Vagina (tissue), 2 donors: ENCODE results near the gene ENAH. TPM values are rescaled to one million over a fixed set of nuclear protein-coding genes. Genes with fewer than 3 reads are reported as not detected.
"Not testable (repeated sequence)": the region's sequence is repeated elsewhere in the genome, so short reads cannot be mapped to it uniquely, and the experiment has no call there.

Source experiments
- DNase-seq, 2 donors: peaks; one replicate each; pipeline ENCODE4 v3.0.0-alpha.2; 2017; ENCODE audit errors: extremely low spot score in 2 of 2
- H3K27ac ChIP-seq: fragments of 200-600 bp; sonication (generic); one replicate; pipeline ENCODE4 v1.5.1; 2019
- H3K27me3 ChIP-seq: fragments of 200-600 bp; sonication (generic); one replicate; pipeline ENCODE4 v1.5.1; 2019
- H3K36me3 ChIP-seq, 2 donors: fragments of 200-600 bp; sonication (generic); one replicate each; pipeline ENCODE4 v1.5.1; 2017 to 2019
- H3K4me1 ChIP-seq: fragments of 200-600 bp; sonication (generic); one replicate; pipeline ENCODE4 v1.5.1; 2019
- H3K4me3 ChIP-seq, 2 donors: fragments of 200-600 bp; sonication (generic); 1 replicate in 1 of 2; 2 replicates in 1 of 2; pipeline ENCODE4 v1.5.1; 2016 to 2019
- H3K9me3 ChIP-seq: fragments of 200-600 bp; sonication (generic); one replicate; pipeline ENCODE4 v1.5.1; 2019
- CTCF ChIP-seq, 3 experiments: fragments of 450-650 bp in 2 of 3; fragments of 200-600 bp in 1 of 3; sonication (generic) in 1 of 3; IDR thresholded peaks; one replicate each; pipeline ENCODE4 v1.5.1; 2017 to 2019; ENCODE audit warnings: antibody characterized with exemption in 3 of 3, mild to moderate bottlenecking in 2 of 3, moderate library complexity in 2 of 3
- POLR2A ChIP-seq, 2 donors: fragments of 450-650 bp; IDR thresholded peaks; one replicate each; pipeline ENCODE4 v1.6.1; 2017; ENCODE audit warnings: antibody characterized with exemption in 2 of 2, mild to moderate bottlenecking in 2 of 2, moderate library complexity in 2 of 2
- POLR2AphosphoS5 ChIP-seq, 2 donors: sonication (generic); formaldehyde crosslinking; IDR thresholded peaks; one replicate each; pipeline ENCODE4 v1.9.0; 2017; ENCODE audit warnings: antibody characterized with exemption in 2 of 2, mild to moderate bottlenecking in 2 of 2, low read depth in 1 of 2; ENCODE audit not compliant: insufficient read depth in 1 of 2
- intact Hi-C: fragments of 100-400 bp; cut with DNase I; formaldehyde crosslinking; loops from one replicate; pipeline ENCODE4 v1.15.1; 2023
- total RNA-seq: library from RNA; depleted of rRNA; stranded (reverse); fragments of >200 nt; gene quantifications from one replicate; pipeline ENCODE4 v1.2.3, GENCODE V29; 2016

The ENAH gene
- 62.4 TPM for total RNA-seq

- H3K27me3 ChIP-seq = no peaks in the 10 kb centered on the region
- DNase-seq = no peak
- H3K4me1 ChIP-seq = peaks cover 39% of the 10 kb centered on the region
- no peaks in the 10 kb centered on the region for H3K36me3 ChIP-seq
- TF ChIP-seq CTCF (IDR thresholded peaks at IDR 0.05) (no peak), POLR2A (IDR thresholded peaks at IDR 0.05) (peak in 1 of 2 donors; percentile 91)
- H3K27ac ChIP-seq = peak within 1 kb of the TSS; percentile 97
- H3K4me3 ChIP-seq = peak within 1 kb of the TSS; percentile 79 to 95
- intact Hi-C loops = loop anchor here (5.0 kb wide), 1 partner anchor 114 kb away; no protein-coding TSS in a partner anchor
- H3K9me3 ChIP-seq = no peaks in the 10 kb centered on the region
Observed at GRCh38 chr1:225652729-225653462, at the start of gene ENAH. Gene ENAH, minus strand, starts transcription at chr1:225653123. Its CDS starts 433 bp downstream, at chr1:225652690.

- TF ChIP-seq CTCF (IDR thresholded peaks at IDR 0.05) = no peak
- no peak for TF ChIP-seq POLR2A (IDR thresholded peaks at IDR 0.05)
- no peak for TF ChIP-seq POLR2AphosphoS5 (IDR thresholded peaks at IDR 0.05; ENCODE audit: insufficient read depth in 1 of 2, low read depth in 1 of 2)
- Histone ChIP-seq H3K36me3 (no peaks in the 10 kb centered on the region), H3K4me3 (no peak overlapping the region), H3K4me1 (peaks cover 26% of the 10 kb centered on the region), H3K27ac (peak overlapping the region; percentile 18), H3K9me3 (no peaks in the 10 kb centered on the region), H3K27me3 (no peaks in the 10 kb centered on the region)
- no peak for DNase-seq
- intact Hi-C loops = no loop called here
Observed at GRCh38 chr1:225700889-225701465, 48.1 kb upstream of the ENAH start.

GRCh38 chr1:225700164-225700821 is 47.4 kb upstream of the ENAH start:
- Histone ChIP-seq H3K4me3 (no peak overlapping the region), H3K27me3 (no peaks in the 10 kb centered on the region), H3K4me1 (peaks cover 33% of the 10 kb centered on the region), H3K36me3 (no peaks in the 10 kb centered on the region), H3K27ac (peak overlapping the region; percentile 18), H3K9me3 (no peaks in the 10 kb centered on the region)
- intact Hi-C loops = no loop called here
- TF ChIP-seq CTCF (IDR thresholded peaks at IDR 0.05) = no peak
- TF ChIP-seq POLR2AphosphoS5 (IDR thresholded peaks at IDR 0.05; ENCODE audit: insufficient read depth in 1 of 2, low read depth in 1 of 2) = peak in 1 of 2 donors; percentile 25
- TF ChIP-seq POLR2A (IDR thresholded peaks at IDR 0.05) = no peak
- DNase-seq = no peak

GRCh38 chr1:225699336-225699735 is 46.4 kb upstream of the ENAH start:
- no peak overlapping the region for H3K4me3 ChIP-seq
- DNase-seq = no peak
- TF ChIP-seq POLR2AphosphoS5 (IDR thresholded peaks at IDR 0.05; ENCODE audit: insufficient read depth in 1 of 2, low read depth in 1 of 2) (no peak), CTCF (IDR thresholded peaks at IDR 0.05) (no peak), POLR2A (IDR thresholded peaks at IDR 0.05) (no peak)
- H3K36me3 ChIP-seq = no peaks in the 10 kb centered on the region
- no peaks in the 10 kb centered on the region for H3K27me3 ChIP-seq
- no peak overlapping the region for H3K27ac ChIP-seq
- no peaks in the 10 kb centered on the region for H3K9me3 ChIP-seq
- H3K4me1 ChIP-seq = peaks cover 40% of the 10 kb centered on the region
- intact Hi-C loops = no loop called here

GRCh38 chr1:225698194-225698593 is 45.3 kb upstream of the ENAH start:
- H3K9me3 ChIP-seq, H3K27ac ChIP-seq, intact Hi-C loops, H3K36me3 ChIP-seq, H3K27me3 ChIP-seq, DNase-seq, H3K4me3 ChIP-seq: not testable (repeated sequence)
- peaks cover 44% of the 10 kb centered on the region for H3K4me1 ChIP-seq
